Right atrium auricular region (tissue), 2 donors: ENCODE measurements around the gene LINC01488. TPM values are rescaled to one million over a fixed set of nuclear protein-coding genes. Genes with fewer than 3 reads are reported as not detected.

Experiments used
- DNase-seq: peaks from one replicate; pipeline ENCODE4 v3.0.0-alpha.2; 2019; ENCODE audit warnings: low spot score
- H3K27ac ChIP-seq, 2 donors: fragments of 200-600 bp; sonication (generic); 1 replicate in 1 of 2; 2 replicates in 1 of 2; pipeline ENCODE4 v1.5.1; 2016 to 2019
- H3K27me3 ChIP-seq, 2 donors: fragments of 200-600 bp; sonication (generic); one replicate each; pipeline versions ENCODE4 v1.5.1 to v1.6.0; 2017 to 2019
- H3K36me3 ChIP-seq: fragments of 200-600 bp; sonication (generic); one replicate; pipeline ENCODE4 v1.5.1; 2016
- H3K4me1 ChIP-seq, 2 donors: fragments of 200-600 bp; sonication (generic); one replicate each; pipeline versions ENCODE4 v1.5.1 to v1.6.0; 2017 to 2019
- H3K4me3 ChIP-seq, 2 donors: fragments of 200-600 bp; sonication (generic); 1 replicate in 1 of 2; 2 replicates in 1 of 2; pipeline ENCODE4 v1.5.1; 2017 to 2019; ENCODE audit warnings: mild to moderate bottlenecking in 1 of 2, moderate library complexity in 1 of 2
- H3K9me3 ChIP-seq, 2 donors: fragments of 200-600 bp; sonication (generic); one replicate each; pipeline ENCODE4 v1.5.1; 2019
- CTCF ChIP-seq, 2 donors: fragments of 200-600 bp; sonication (generic); IDR thresholded peaks; one replicate each; pipeline ENCODE4 v1.5.1; 2019; ENCODE audit warnings: antibody characterized with exemption in 2 of 2
- total RNA-seq, 2 donors: library from RNA; depleted of rRNA; stranded (reverse); fragments of >200 nt; gene quantifications; one replicate each; pipeline ENCODE4 v1.1.0, GENCODE V29; 2016

The LINC01488 gene
- total RNA-seq, 2 donors from 2014 or later = not detected

GRCh38 chr11:69448471-69449284 is 32.8 kb upstream of the LINC01488 start:
- Histone ChIP-seq H3K9me3 (no peaks in the 10 kb centered on the region), H3K27ac (peak overlapping the region in 1 of 2 donors; percentile 46), H3K4me3 (no peak overlapping the region), H3K36me3 (no peaks in the 10 kb centered on the region), H3K4me1 (peaks cover 0 to 43% of the 10 kb centered on the region in 2 donors), H3K27me3 (no peaks in the 10 kb centered on the region)
- no peak for DNase-seq
- no peak for TF ChIP-seq CTCF (IDR thresholded peaks at IDR 0.05)

- Histone ChIP-seq H3K4me3 (no peak overlapping the region), H3K36me3 (no peaks in the 10 kb centered on the region), H3K9me3 (no peaks in the 10 kb centered on the region), H3K27ac (peak overlapping the region; percentile 46 to 74), H3K27me3 (no peaks in the 10 kb centered on the region), H3K4me1 (peaks cover 0 to 35% of the 10 kb centered on the region in 2 donors)
- TF ChIP-seq CTCF (IDR thresholded peaks at IDR 0.05) = no peak
- DNase-seq = peak; percentile 91
Observed at GRCh38 chr11:69449320-69450063, 32.0 kb upstream of the LINC01488 start.

DNA sequence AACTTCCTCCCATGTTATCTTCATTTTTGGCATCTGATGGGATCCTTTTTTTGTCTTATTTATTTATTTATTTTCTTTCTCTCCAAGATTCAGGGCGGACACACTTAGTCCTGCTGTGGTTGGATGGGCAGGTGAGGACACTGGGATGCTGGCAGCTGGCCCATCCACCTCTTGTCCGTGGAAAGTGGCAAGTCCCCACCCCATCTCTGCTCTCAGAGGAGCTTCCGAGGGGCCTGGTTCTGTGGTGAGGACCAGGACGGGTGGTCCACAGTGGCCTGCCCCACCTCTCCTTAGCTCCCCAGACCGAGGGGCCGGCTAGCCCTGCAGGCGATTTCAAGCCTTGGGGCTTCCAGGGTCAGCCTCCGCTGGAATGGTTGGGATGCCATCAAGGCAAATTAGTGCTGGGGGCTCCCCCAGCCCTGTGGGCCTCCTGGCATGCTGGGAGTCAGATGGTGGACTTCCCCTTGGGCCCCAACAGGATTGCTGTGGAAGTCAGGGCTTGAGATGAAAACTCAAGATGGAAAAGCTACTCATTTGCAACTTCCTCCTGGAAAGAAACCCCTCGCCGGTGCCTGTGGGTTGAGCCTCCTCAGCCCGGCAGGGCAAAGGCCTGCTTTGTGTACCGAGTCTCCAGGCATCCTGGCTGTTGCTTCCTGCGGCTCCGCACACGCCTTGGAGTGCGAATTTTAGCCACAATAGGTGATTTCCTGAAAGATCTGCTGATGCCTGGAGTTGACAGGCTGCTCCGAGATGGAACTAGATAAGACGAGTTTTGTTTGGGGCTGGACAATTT is 31.2 kb upstream of the LINC01488 start:
- DNase-seq = no peak
- Histone ChIP-seq H3K4me3 (no peak overlapping the region), H3K36me3 (no peaks in the 10 kb centered on the region), H3K27me3 (no peaks in the 10 kb centered on the region), H3K4me1 (peaks cover 0 to 27% of the 10 kb centered on the region in 2 donors), H3K9me3 (no peaks in the 10 kb centered on the region), H3K27ac (peak overlapping the region; percentile 46 to 74)
- TF ChIP-seq CTCF (IDR thresholded peaks at IDR 0.05) = no peak

DNA sequence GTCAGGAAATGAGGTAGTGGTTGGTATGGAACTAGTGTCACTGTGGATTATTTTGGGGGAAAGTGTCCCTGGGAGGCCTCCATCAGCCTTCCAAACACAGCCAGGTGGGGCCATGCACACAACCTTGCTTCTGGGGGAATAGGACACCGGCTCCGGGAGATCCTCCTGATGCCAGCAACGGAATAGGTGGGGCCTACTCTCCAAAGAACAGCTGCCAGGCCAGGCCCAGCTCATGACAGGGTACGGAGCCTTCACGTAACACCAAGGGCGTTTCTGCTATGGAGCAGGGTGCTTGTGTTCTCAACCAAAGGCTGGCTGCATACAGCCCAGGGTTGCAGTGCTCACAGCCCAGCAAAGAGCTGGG is 30.6 kb upstream of the LINC01488 start:
- no peak for TF ChIP-seq CTCF (IDR thresholded peaks at IDR 0.05)
- Histone ChIP-seq H3K9me3 (no peaks in the 10 kb centered on the region), H3K4me1 (peaks cover 0 to 23% of the 10 kb centered on the region in 2 donors), H3K27me3 (no peaks in the 10 kb centered on the region), H3K36me3 (no peaks in the 10 kb centered on the region), H3K27ac (peak overlapping the region in 1 of 2 donors; percentile 31), H3K4me3 (no peak overlapping the region)
- DNase-seq = no peak

GRCh38 chr11:69451289-69451688 is 30.2 kb upstream of the LINC01488 start:
- Histone ChIP-seq H3K4me3 (no peak overlapping the region), H3K9me3 (no peaks in the 10 kb centered on the region), H3K36me3 (no peaks in the 10 kb centered on the region), H3K4me1 (peaks cover 0 to 23% of the 10 kb centered on the region in 2 donors), H3K27me3 (no peaks in the 10 kb centered on the region), H3K27ac (no peak overlapping the region)
- TF ChIP-seq CTCF (IDR thresholded peaks at IDR 0.05) = no peak
- DNase-seq = no peak
